GM10266 (cell line): ENCODE data around the gene ITGB8.

Experiments used
- DNase-seq: peaks from one replicate; pipeline ENCODE4 v3.0.0; 2012; ENCODE audit errors: extremely low spot score
- CTCF ChIP-seq: IDR thresholded peaks from 2 replicates; pipeline ENCODE4 v1.5.1; 2012; ENCODE audit warnings: mild to moderate bottlenecking, low read depth; ENCODE audit not compliant: control insufficient read depth, insufficient read depth; ENCODE audit errors: missing control alignments

ITGB8 gene

DNA sequence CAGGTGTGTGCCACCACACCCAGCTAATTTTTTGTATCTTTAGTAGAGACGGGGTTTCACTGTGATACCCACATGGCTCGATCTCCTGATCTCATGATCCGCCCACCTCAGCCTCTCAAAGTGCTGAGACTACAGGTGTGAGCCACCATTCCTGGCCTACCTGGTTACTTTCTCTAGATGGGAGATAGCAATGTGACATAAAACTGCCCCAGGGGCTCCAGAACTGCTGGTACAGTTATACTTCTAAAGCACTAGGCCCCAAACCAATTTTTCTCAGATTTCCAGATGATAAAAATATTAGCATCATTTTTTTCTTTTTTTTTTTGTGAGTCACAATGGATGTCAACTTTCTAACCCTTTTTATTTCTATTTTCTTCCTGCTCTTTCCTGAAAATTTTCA is 27.4 kb downstream of the ITGB8 start:
- no peak for TF ChIP-seq CTCF
- DNase-seq = no peak

GRCh38 chr7:20358762-20359282 is 28.1 kb downstream of the ITGB8 start:
- DNase-seq = no peak
- no peak for TF ChIP-seq CTCF

GRCh38 chr7:20359341-20359963 is 28.8 kb downstream of the ITGB8 start:
- DNase-seq = no peak
- TF ChIP-seq CTCF = no peak

GRCh38 chr7:20362574-20363253 is 32.0 kb downstream of the ITGB8 start:
- no peak for DNase-seq
- no peak for TF ChIP-seq CTCF

DNA sequence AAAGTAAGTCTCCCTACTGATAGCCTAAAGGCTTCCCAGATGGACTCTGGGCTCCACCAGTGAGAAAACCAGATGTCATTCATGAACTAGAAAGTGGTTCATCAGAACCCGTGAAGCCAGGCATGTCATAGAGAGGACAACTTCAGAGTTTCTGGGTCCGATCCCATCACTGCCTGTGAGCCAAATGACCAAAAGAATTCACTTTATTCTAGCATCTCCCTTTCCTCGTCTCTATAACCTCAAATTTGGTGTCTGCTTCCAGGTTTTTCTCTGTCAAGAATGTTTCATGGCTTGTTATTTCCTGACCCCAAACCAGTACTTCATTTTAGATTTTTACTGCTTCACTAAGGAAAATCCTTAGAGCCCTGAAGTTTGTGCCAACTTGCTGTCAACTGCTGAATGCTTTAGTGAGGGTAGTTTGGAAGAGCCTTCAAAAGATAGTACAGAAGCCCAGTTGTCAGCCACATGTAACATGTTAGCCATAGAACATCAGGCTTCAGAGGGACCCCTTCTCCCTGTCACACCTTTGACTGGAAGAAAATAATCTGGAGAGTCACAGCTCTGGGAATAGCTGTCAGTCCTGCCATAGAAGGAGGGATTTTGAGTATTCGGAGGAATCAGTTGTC is 34.0 kb downstream of the ITGB8 start:
- no peak for DNase-seq
- no peak for TF ChIP-seq CTCF

GRCh38 chr7:20365486-20365885 is 34.8 kb downstream of the ITGB8 start:
- DNase-seq = no peak
- TF ChIP-seq CTCF = no peak

DNA sequence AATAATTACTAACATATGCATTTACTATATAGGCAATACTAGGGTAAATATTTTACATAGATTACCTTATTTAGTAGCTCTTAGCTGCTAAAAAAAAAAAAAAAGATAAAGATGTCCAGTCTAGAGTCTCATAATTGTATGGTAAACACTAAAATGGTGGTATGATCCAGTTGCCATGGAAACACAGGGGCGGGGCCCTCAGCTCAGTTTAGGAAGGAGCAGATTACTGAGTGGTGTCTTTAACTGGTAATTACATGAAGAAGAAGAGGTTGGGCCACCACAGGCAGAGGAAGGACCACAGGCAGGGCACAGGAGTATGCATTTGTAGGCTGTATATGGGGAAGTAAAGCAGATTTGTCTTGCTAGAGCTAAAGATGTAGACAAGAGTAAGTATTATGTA is 43.7 kb downstream of the ITGB8 start:
- DNase-seq = no peak
- TF ChIP-seq CTCF = no peak
